HepG2 (cell line): Measurements from ENCODE around the gene SLC6A12. TPM values are rescaled to one million over a fixed set of nuclear protein-coding genes. Genes with fewer than 3 reads are reported as not detected.

Experiments used
- AGO2 ChIP-seq: fragments of 200-400 bp; formaldehyde crosslinking; optimal IDR thresholded peaks from 2 replicates; pipeline ENCODE3; 2017; ENCODE audit warnings: mild to moderate bottlenecking, low read depth, low read length, moderate library complexity
- CAMTA2 ChIP-seq: sonication (generic); formaldehyde crosslinking; IDR thresholded peaks from 2 replicates; pipeline ENCODE4 v1.4.0; 2020; ENCODE audit warnings: mild to moderate bottlenecking, missing genetic modification reagents, borderline replicate concordance
- CBX5 ChIP-seq: sonication (generic); formaldehyde crosslinking; IDR thresholded peaks from 2 replicates; pipeline ENCODE4 v1.4.0; 2020; ENCODE audit warnings: missing genetic modification reagents, borderline replicate concordance
- CEBPG ChIP-seq: IDR thresholded peaks from 2 replicates; pipeline ENCODE4 v1.6.1; 2016
- CENPT ChIP-seq: sonication (generic); formaldehyde crosslinking; IDR thresholded peaks from 2 replicates; pipeline ENCODE4 v1.8.0; 2022; ENCODE audit warnings: low read depth, mild to moderate bottlenecking, moderate library complexity, missing genetic modification reagents
- CREB1 ChIP-seq, 2 experiments: fragments of 450-650 bp in 1 of 2; IDR thresholded peaks; 2 replicates each; pipeline ENCODE4 v1.6.1; 2016 to 2017; ENCODE audit warnings: control low read depth in 1 of 2, mild to moderate bottlenecking in 1 of 2, missing compliant biosample characterization in 1 of 2, missing genetic modification characterization in 1 of 2
- FOSL2 ChIP-seq: sonication (generic); formaldehyde crosslinking; IDR thresholded peaks from 2 replicates; pipeline ENCODE4 v1.4.0; 2020; ENCODE audit warnings: missing genetic modification reagents
- FOXJ3 ChIP-seq: sonication (generic); formaldehyde crosslinking; IDR thresholded peaks from 2 replicates; pipeline ENCODE4 v1.4.0; 2020; ENCODE audit warnings: missing genetic modification reagents, mild to moderate bottlenecking, borderline replicate concordance
- GMEB1 ChIP-seq: sonication (generic); formaldehyde crosslinking; IDR thresholded peaks from 2 replicates; pipeline ENCODE4 v1.5.1; 2020; ENCODE audit warnings: missing genetic modification reagents, mild to moderate bottlenecking, borderline replicate concordance
- GTF2F1 ChIP-seq: fragments of 150-350 bp; IDR thresholded peaks from 2 replicates; pipeline ENCODE4 v1.6.1; 2014; ENCODE audit warnings: low read length
- JUNB ChIP-seq: sonication (generic); formaldehyde crosslinking; IDR thresholded peaks from 2 replicates; pipeline ENCODE4 v1.8.0; 2022; ENCODE audit warnings: missing genetic modification reagents, mild to moderate bottlenecking, borderline replicate concordance
- KLF16 ChIP-seq, 2 experiments: sonication (generic) in 1 of 2; formaldehyde crosslinking in 1 of 2; IDR thresholded peaks; 2 replicates each; pipeline versions ENCODE4 v1.6.1 to v1.8.0; 2016 to 2023; ENCODE audit warnings: missing genetic modification reagents in 2 of 2, missing compliant biosample characterization in 1 of 2
- MAF1 ChIP-seq: sonication (generic); formaldehyde crosslinking; IDR thresholded peaks from 2 replicates; pipeline ENCODE4 v1.5.0; 2020; ENCODE audit warnings: missing genetic modification reagents, borderline replicate concordance
- NFATC3 ChIP-seq: sonication (generic); formaldehyde crosslinking; IDR thresholded peaks from 2 replicates; pipeline ENCODE4 v1.5.1; 2020; ENCODE audit warnings: mild to moderate bottlenecking, missing genetic modification reagents
- RARG ChIP-seq: sonication (generic); formaldehyde crosslinking; IDR thresholded peaks from 2 replicates; pipeline ENCODE4 v1.4.0; 2020; ENCODE audit warnings: low read depth, mild to moderate bottlenecking, missing genetic modification reagents
- SMAD9 ChIP-seq: sonication (generic); formaldehyde crosslinking; IDR thresholded peaks from 2 replicates; pipeline ENCODE4 v1.5.1; 2020; ENCODE audit warnings: mild to moderate bottlenecking, missing genetic modification reagents
- XRCC5 ChIP-seq: fragments of 200-400 bp; formaldehyde crosslinking; optimal IDR thresholded peaks from 2 replicates; pipeline ENCODE3; 2017; ENCODE audit warnings: mild to moderate bottlenecking, low read length
- ZBTB10 ChIP-seq: sonication (generic); formaldehyde crosslinking; IDR thresholded peaks from 2 replicates; pipeline ENCODE4 v1.4.0; 2020; ENCODE audit warnings: missing genetic modification reagents, borderline replicate concordance
- ZFP1 ChIP-seq: IDR thresholded peaks from 2 replicates; pipeline ENCODE4 v1.6.1; 2016
- ZNF121 ChIP-seq: sonication (generic); formaldehyde crosslinking; IDR thresholded peaks from 2 replicates; pipeline ENCODE4 v1.5.0; 2020; ENCODE audit warnings: mild to moderate bottlenecking, missing genetic modification reagents
- ZNF225 ChIP-seq: sonication (generic); formaldehyde crosslinking; IDR thresholded peaks from 2 replicates; pipeline ENCODE4 v1.4.0; 2020; ENCODE audit warnings: mild to moderate bottlenecking, missing genetic modification reagents
- ZNF292 ChIP-seq: sonication (generic); formaldehyde crosslinking; IDR thresholded peaks from 2 replicates; pipeline ENCODE4 v1.8.1; 2022; ENCODE audit warnings: mild to moderate bottlenecking, low read depth, missing genetic modification reagents, borderline replicate concordance
- ZNF331 ChIP-seq: sonication (generic); formaldehyde crosslinking; IDR thresholded peaks from 2 replicates; pipeline ENCODE4 v1.4.0; 2020; ENCODE audit warnings: missing genetic modification reagents
- ZNF362 ChIP-seq: sonication (generic); formaldehyde crosslinking; IDR thresholded peaks from 2 replicates; pipeline ENCODE4 v1.4.0; 2020; ENCODE audit warnings: missing genetic modification reagents, mild to moderate bottlenecking, borderline replicate concordance
- ZNF556 ChIP-seq: sonication (generic); formaldehyde crosslinking; IDR thresholded peaks from 2 replicates; pipeline ENCODE4 v1.4.0; 2020; ENCODE audit warnings: mild to moderate bottlenecking, missing genetic modification reagents, borderline replicate concordance
- ZNF720 ChIP-seq: sonication (generic); formaldehyde crosslinking; IDR thresholded peaks from 2 replicates; pipeline ENCODE4 v1.4.0; 2020; ENCODE audit warnings: missing genetic modification reagents
- polyA plus RNA-seq, 8 experiments: library from polyadenylated mRNA; depleted of rRNA in 3 of 8; stranded (reverse) in 7 of 8; unstranded in 1 of 8; fragments of >200 nt; fragmentation: Illumina TruSeq in 4 of 8; extraction: Trizol in 4 of 8; gene quantifications; 2 replicates each; pipeline versions ENCODE4 v1.2.1 to v1.2.3, GENCODE V29; 2011 to 2016; ENCODE audit warnings: low read depth in 4 of 8, missing spikeins in 1 of 8, mixed read lengths in 1 of 8; ENCODE audit not compliant: insufficient read depth in 1 of 8
- total RNA-seq, 5 experiments: library from RNA; depleted of rRNA; stranded (reverse); fragments of >200 nt; fragmentation: Illumina TruSeq; extraction: Trizol; gene quantifications; 2 replicates each; pipeline ENCODE4 v1.2.3, GENCODE V29; 2016; ENCODE audit warnings: low read depth in 1 of 5

Gene SLC6A12
- total and polyA plus RNA-seq, 2 of the 13 experiments (the other 11 are each of a cell fraction or from before 2014, with no cell fraction given) = 3.7 to 18.8 TPM

GRCh38 chr12:153080-153746 lies 60.7 kb downstream of the SLC6A12 start (continued):
- TF ChIP-seq NFATC3 (CRISPR knock-in tag) = no peak
- TF ChIP-seq KLF16 (CRISPR knock-in tag; IDR thresholded peaks at IDR 0.05) = no peak
- TF ChIP-seq ZNF292 (CRISPR knock-in tag) = peak; percentile 27; the same call in 1 of the 2 replicates
- no peak for TF ChIP-seq ZFP1 (CRISPR knock-in tag)
- no peak for TF ChIP-seq JUNB (CRISPR knock-in tag)
- TF ChIP-seq RARG (CRISPR knock-in tag) = no peak
- no peak for TF ChIP-seq SMAD9 (CRISPR knock-in tag)
- TF ChIP-seq CREB1 (IDR thresholded peaks at IDR 0.05) = no peak
- TF ChIP-seq CREB1 (CRISPR knock-in tag; IDR thresholded peaks at IDR 0.05) = no peak
- no peak for TF ChIP-seq ZNF121
- no peak for TF ChIP-seq GTF2F1
- TF ChIP-seq ZNF331 (CRISPR knock-in tag) = no peak
- no peak for TF ChIP-seq FOXJ3 (CRISPR knock-in tag)
- peak; percentile 17; the same call in 1 of the 2 replicates for TF ChIP-seq FOSL2 (CRISPR knock-in tag)
- no peak for TF ChIP-seq GMEB1 (CRISPR knock-in tag)
- TF ChIP-seq ZBTB10 = no peak
- peak; percentile 26; the same call in 1 of the 2 replicates for TF ChIP-seq CBX5 (CRISPR knock-in tag)
- no peak for TF ChIP-seq ZNF362
- TF ChIP-seq AGO2 = no peak
- TF ChIP-seq CEBPG (CRISPR knock-in tag) = no peak
- TF ChIP-seq CAMTA2 (CRISPR knock-in tag) = no peak
- no peak for TF ChIP-seq ZNF225 (CRISPR knock-in tag)
- peak; percentile 41; the same call in 1 of the 2 replicates for TF ChIP-seq ZNF556 (CRISPR knock-in tag)
- no peak for TF ChIP-seq CENPT (CRISPR knock-in tag)
- TF ChIP-seq ZNF720 (CRISPR knock-in tag) = no peak
- no peak for TF ChIP-seq MAF1 (CRISPR knock-in tag)
- peak; percentile 95 for TF ChIP-seq XRCC5
